Liver (tissue), 9 donors: ENCODE results near the gene ATP11A. TPM values are rescaled to one million over a fixed set of nuclear protein-coding genes. Genes with fewer than 3 reads are reported as not detected.

Experiments used
- DNase-seq: peaks from one replicate; pipeline ENCODE4 v3.0.0-alpha.2; 2017; ENCODE audit warnings: low spot score
- H3K27ac ChIP-seq, 2 donors: one replicate each; pipeline ENCODE4 v1.7.0; 2013; ENCODE audit warnings: inconsistent platforms in 2 of 2, low read length in 2 of 2, control low read depth in 1 of 2, low read depth in 1 of 2, mild to moderate bottlenecking in 1 of 2
- H3K27me3 ChIP-seq, 4 donors: one replicate each; pipeline versions ENCODE4 v1.6.1 to v1.7.0; 2013; ENCODE audit warnings: low read length in 3 of 4, inconsistent platforms in 1 of 4, mild to moderate bottlenecking in 1 of 4, moderate library complexity in 1 of 4; ENCODE audit not compliant: control insufficient read depth in 4 of 4, insufficient read depth in 4 of 4
- H3K36me3 ChIP-seq, 4 donors: one replicate each; pipeline versions ENCODE4 v1.6.1 to v1.7.0; 2013; ENCODE audit warnings: low read length in 3 of 4, mild to moderate bottlenecking in 3 of 4, low read depth in 1 of 4, moderate library complexity in 1 of 4; ENCODE audit not compliant: control insufficient read depth in 4 of 4, insufficient read depth in 3 of 4
- H3K4me1 ChIP-seq, 4 donors: one replicate each; pipeline versions ENCODE4 v1.6.1 to v1.7.0; 2013; ENCODE audit warnings: low read length in 3 of 4, mild to moderate bottlenecking in 3 of 4, moderate library complexity in 1 of 4; ENCODE audit not compliant: control insufficient read depth in 4 of 4, insufficient read depth in 4 of 4
- H3K4me3 ChIP-seq, 3 donors: one replicate each; pipeline versions ENCODE4 v1.6.1 to v1.7.0; 2013; ENCODE audit warnings: low read length in 3 of 3, control low read depth in 1 of 3, low read depth in 1 of 3, mild to moderate bottlenecking in 1 of 3
- H3K9ac ChIP-seq, 2 donors: one replicate each; pipeline ENCODE4 v1.7.0; 2013; ENCODE audit warnings: low read length in 2 of 2, mild to moderate bottlenecking in 2 of 2, moderate library complexity in 2 of 2, control low read depth in 1 of 2, low read depth in 1 of 2
- H3K9me3 ChIP-seq, 4 donors: one replicate each; pipeline versions ENCODE4 v1.6.1 to v1.7.0; 2013; ENCODE audit warnings: low read length in 3 of 4; ENCODE audit not compliant: control insufficient read depth in 4 of 4
- EGR1 ChIP-seq, 2 donors: IDR thresholded peaks; 2 replicates each; pipeline ENCODE4 v1.6.1; 2016 to 2018; ENCODE audit warnings: antibody characterized with exemption in 2 of 2, low read depth in 2 of 2
- FOXA2 ChIP-seq: IDR thresholded peaks from 2 replicates; pipeline ENCODE4 v1.6.1; 2016; ENCODE audit warnings: antibody characterized with exemption
- GABPA ChIP-seq, 2 donors: IDR thresholded peaks in 1 of 2; conservative IDR thresholded peaks in 1 of 2; 2 replicates each; pipeline ENCODE4 v1.6.1; 2016; ENCODE audit warnings: antibody characterized with exemption in 2 of 2, mild to moderate bottlenecking in 1 of 2, moderate library complexity in 1 of 2
- HNF4A ChIP-seq, 2 donors: conservative IDR thresholded peaks; 2 replicates each; pipeline ENCODE4 v1.6.1; 2016; ENCODE audit warnings: antibody characterized with exemption in 2 of 2, mild to moderate bottlenecking in 2 of 2
- HNF4G ChIP-seq: IDR thresholded peaks from 2 replicates; pipeline ENCODE4 v1.6.1; 2016; ENCODE audit warnings: antibody characterized with exemption
- JUND ChIP-seq, 2 donors: IDR thresholded peaks; 2 replicates each; pipeline ENCODE4 v1.6.1; 2016; ENCODE audit warnings: antibody characterized with exemption in 2 of 2
- RAD21 ChIP-seq, 2 donors: IDR thresholded peaks; 2 replicates each; pipeline ENCODE4 v1.6.1; 2016; ENCODE audit warnings: antibody characterized with exemption in 2 of 2, mild to moderate bottlenecking in 2 of 2
- RXRA ChIP-seq, 2 donors: IDR thresholded peaks; 2 replicates each; pipeline ENCODE4 v1.6.1; 2017 to 2018; ENCODE audit warnings: antibody characterized with exemption in 2 of 2, mild to moderate bottlenecking in 1 of 2
- SP1 ChIP-seq: IDR thresholded peaks from 2 replicates; pipeline ENCODE4 v1.6.1; 2018; ENCODE audit warnings: antibody characterized with exemption, mild to moderate bottlenecking
- TAF1 ChIP-seq: conservative IDR thresholded peaks from 2 replicates; pipeline ENCODE4 v1.6.1; 2016; ENCODE audit warnings: antibody characterized with exemption, mild to moderate bottlenecking
- YY1 ChIP-seq: IDR thresholded peaks from 2 replicates; pipeline ENCODE4 v1.6.1; 2016; ENCODE audit warnings: antibody characterized with exemption, mild to moderate bottlenecking
- WGBS: extraction: QIAGEN DNeasy Blood & Tissue Kit; methylation state at CpG from one replicate; pipeline ENCODE4 v1.1.7; 2013; 5-methylcytosine and 5-hydroxymethylcytosine counted together
- polyA plus RNA-seq, 2 donors: library from polyadenylated mRNA; stranded (reverse) in 1 of 2; unstranded in 1 of 2; fragments of 200-250 nt in 1 of 2; fragments of >200 nt in 1 of 2; fragmentation: Nextera tagmentation in 1 of 2; extraction: Ambion mirVana in 1 of 2; gene quantifications; one replicate each; pipeline versions ENCODE4 v1.2.1 to v1.2.3, GENCODE V29; 2013 to 2015
- total RNA-seq, 2 donors: library from RNA; depleted of rRNA; stranded (reverse); fragments of >200 nt; gene quantifications; one replicate each; pipeline ENCODE4 v1.2.3, GENCODE V29; 2014
- TF ChIP-seq, protein P1 (sequence below): IDR thresholded peaks from 2 replicates; pipeline ENCODE4 v1.6.1; 2016; ENCODE audit warnings: antibody characterized with exemption
- TF ChIP-seq, protein P2 (sequence below): IDR thresholded peaks from 2 replicates; pipeline ENCODE4 v1.6.1; 2016; ENCODE audit warnings: antibody characterized with exemption, mild to moderate bottlenecking
- donor health status: healthy.
- donor health status: healthy.
- donor health status: healthy.
- donor health status: healthy.
- donor health status: healthy.

The ATP11A gene
- total and polyA plus RNA-seq, 4 donors: 8.7 to 27.9 (median 13.8) TPM

DNA sequence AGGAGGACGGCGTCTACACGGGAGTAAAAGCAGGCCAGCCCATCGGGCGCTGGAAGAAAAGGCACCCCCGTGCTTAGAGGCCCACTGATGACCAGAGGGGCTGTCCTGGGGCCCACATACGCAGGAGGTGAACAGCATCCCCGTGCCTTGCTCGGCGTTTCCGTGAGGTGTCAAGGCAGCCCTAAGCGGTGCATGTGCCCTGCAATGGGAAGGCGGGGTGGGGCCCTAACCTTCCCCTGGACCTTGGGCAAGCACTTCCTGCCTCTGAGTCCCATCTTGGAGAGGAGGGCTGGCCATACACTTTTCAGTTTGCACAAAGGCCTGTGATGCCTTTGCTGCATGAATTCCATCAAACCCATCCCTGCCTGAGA lies 47.8 kb upstream of the ATP11A start:
- TF ChIP-seq, protein P1, sequence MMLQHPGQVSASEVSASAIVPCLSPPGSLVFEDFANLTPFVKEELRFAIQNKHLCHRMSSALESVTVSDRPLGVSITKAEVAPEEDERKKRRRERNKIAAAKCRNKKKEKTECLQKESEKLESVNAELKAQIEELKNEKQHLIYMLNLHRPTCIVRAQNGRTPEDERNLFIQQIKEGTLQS: no peak
- TF ChIP-seq, protein P2, sequence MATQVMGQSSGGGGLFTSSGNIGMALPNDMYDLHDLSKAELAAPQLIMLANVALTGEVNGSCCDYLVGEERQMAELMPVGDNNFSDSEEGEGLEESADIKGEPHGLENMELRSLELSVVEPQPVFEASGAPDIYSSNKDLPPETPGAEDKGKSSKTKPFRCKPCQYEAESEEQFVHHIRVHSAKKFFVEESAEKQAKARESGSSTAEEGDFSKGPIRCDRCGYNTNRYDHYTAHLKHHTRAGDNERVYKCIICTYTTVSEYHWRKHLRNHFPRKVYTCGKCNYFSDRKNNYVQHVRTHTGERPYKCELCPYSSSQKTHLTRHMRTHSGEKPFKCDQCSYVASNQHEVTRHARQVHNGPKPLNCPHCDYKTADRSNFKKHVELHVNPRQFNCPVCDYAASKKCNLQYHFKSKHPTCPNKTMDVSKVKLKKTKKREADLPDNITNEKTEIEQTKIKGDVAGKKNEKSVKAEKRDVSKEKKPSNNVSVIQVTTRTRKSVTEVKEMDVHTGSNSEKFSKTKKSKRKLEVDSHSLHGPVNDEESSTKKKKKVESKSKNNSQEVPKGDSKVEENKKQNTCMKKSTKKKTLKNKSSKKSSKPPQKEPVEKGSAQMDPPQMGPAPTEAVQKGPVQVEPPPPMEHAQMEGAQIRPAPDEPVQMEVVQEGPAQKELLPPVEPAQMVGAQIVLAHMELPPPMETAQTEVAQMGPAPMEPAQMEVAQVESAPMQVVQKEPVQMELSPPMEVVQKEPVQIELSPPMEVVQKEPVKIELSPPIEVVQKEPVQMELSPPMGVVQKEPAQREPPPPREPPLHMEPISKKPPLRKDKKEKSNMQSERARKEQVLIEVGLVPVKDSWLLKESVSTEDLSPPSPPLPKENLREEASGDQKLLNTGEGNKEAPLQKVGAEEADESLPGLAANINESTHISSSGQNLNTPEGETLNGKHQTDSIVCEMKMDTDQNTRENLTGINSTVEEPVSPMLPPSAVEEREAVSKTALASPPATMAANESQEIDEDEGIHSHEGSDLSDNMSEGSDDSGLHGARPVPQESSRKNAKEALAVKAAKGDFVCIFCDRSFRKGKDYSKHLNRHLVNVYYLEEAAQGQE: no peak
- TF ChIP-seq TAF1: no peak
- no peak for TF ChIP-seq RAD21 (IDR thresholded peaks at IDR 0.05)
- no peak for TF ChIP-seq HNF4G
- TF ChIP-seq SP1: no peak
- TF ChIP-seq FOXA2: no peak
- no peak for TF ChIP-seq RXRA (IDR thresholded peaks at IDR 0.05)
- TF ChIP-seq YY1: no peak
- Histone ChIP-seq H3K9me3 (no peaks in the 10 kb centered on the region), H3K27me3 (peaks cover 0 to 18% (median 0%) of the 10 kb centered on the region in 4 donors), H3K4me3 (no peak overlapping the region), H3K4me1 (peaks cover 0 to 7% (median 2%) of the 10 kb centered on the region in 4 donors), H3K36me3 (no peaks in the 10 kb centered on the region), H3K27ac (no peak overlapping the region), H3K9ac (no peak overlapping the region)
- WGBS: 90% methylated on average over 13 of the region's 13 CpGs
- no peak for DNase-seq

DNA sequence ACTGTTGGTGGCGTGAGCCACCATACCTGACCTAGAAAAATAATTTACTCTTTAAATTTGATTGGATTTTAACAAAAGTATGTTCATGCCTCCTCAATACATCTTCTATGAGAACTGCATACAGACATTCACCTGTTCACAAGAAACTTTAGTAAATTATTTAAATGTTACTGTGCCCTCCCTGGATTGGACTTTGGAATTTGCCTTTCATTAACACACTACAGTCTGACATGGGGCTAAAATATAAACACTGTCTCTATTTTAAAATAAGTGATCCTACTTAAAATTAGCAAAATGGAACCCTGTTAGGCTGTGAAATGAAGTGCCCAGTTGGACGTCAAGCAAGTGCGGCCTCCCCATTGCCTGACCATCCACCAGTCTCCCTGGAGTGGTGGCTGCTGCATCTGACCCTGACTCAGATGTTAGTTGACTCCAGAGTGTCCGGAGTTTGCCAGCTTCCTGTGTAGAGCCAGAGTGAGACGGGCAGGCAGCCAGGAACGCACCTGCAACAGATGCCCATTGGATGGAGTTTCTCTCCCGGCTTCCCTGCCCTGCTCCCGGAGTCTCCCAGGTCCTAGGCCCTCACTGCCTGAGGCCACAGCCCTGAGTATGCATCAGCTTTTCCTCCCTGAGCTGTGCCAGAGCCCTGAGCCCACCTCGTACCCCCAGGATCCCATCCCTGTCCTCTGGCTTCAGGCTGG lies 45.9 kb upstream of the ATP11A start:
- WGBS: 64% methylated on average over 9 of the region's 9 CpGs
- Histone ChIP-seq H3K27me3 (peaks cover 0 to 12% (median 0%) of the 10 kb centered on the region in 4 donors), H3K9ac (no peak overlapping the region), H3K9me3 (no peaks in the 10 kb centered on the region), H3K27ac (no peak overlapping the region), H3K4me3 (no peak overlapping the region), H3K4me1 (peaks cover 0 to 7% (median 2%) of the 10 kb centered on the region in 4 donors), H3K36me3 (no peaks in the 10 kb centered on the region)
- no peak for DNase-seq
- TF ChIP-seq HNF4A (conservative IDR thresholded peaks at IDR 0.05): peak; percentile 77 to 78
- no peak for TF ChIP-seq RAD21 (IDR thresholded peaks at IDR 0.05)
- TF ChIP-seq GABPA (IDR thresholded peaks at IDR 0.05 in 1 of 2, conservative IDR thresholded peaks at IDR 0.05 in 1 of 2): no peak
- TF ChIP-seq JUND (IDR thresholded peaks at IDR 0.05): no peak
- peak in 1 of 2 donors; percentile 18 for TF ChIP-seq RXRA (IDR thresholded peaks at IDR 0.05)
- no peak for TF ChIP-seq YY1
- TF ChIP-seq SP1: peak; percentile 46
- TF ChIP-seq EGR1 (IDR thresholded peaks at IDR 0.05; ENCODE audit: low read depth in 2 of 2): no peak
- TF ChIP-seq, protein P2: no peak
